NCI-H1417 treated with DMSO at 0.1 percent for 48 hours (cell line): ENCODE results near the gene ZNF830.
"Not testable (repeated sequence)": the region's sequence is repeated elsewhere in the genome, so short reads cannot be mapped to it uniquely, and the experiment has no call there.

Experiments
- DNase-seq: peaks from one replicate; lab custom pipeline; 2025; lab: John Stamatoyannopoulos, UW

The ZNF830 gene

GRCh38 chr17:34961093-34961911 is at the start of gene ZNF830, which contains the start of gene CCT6B:
ZNF830 (plus strand) TSS chr17:34961540; CDS start chr17:34961567, 27 bp downstream.
CCT6B (minus strand) TSS chr17:34961460; CDS start chr17:34961393, 67 bp downstream.
- DNase-seq, result peak; percentile 79

- DNase-seq, result no peak
Observed at GRCh38 chr17:34913001-34913400, 48.3 kb upstream of the ZNF830 start.

GRCh38 chr17:34916120-34916519 is 45.2 kb upstream of the ZNF830 start:
- DNase-seq, result no peak

GRCh38 chr17:34917381-34917780 is 44.0 kb upstream of the ZNF830 start:
- DNase-seq, result no peak

- DNase-seq, result no peak
Observed at GRCh38 chr17:34920676-34921075, 40.7 kb upstream of the ZNF830 start.

- DNase-seq, result no peak
Observed at GRCh38 chr17:34926661-34927060, 34.7 kb upstream of the ZNF830 start.

GRCh38 chr17:34930283-34930682 is 31.1 kb upstream of the ZNF830 start:
- DNase-seq, result no peak

GRCh38 chr17:34950780-34951179 is 10.6 kb upstream of the ZNF830 start:
- not testable (repeated sequence) for DNase-seq

GRCh38 chr17:34958438-34958837 is 2.9 kb upstream of the ZNF830 start:
- no peak for DNase-seq

- no peak for DNase-seq
Observed at GRCh38 chr17:34974179-34974578, 12.8 kb downstream of the ZNF830 start.

- DNase-seq, result no peak
Observed at GRCh38 chr17:34974794-34975785, 13.8 kb downstream of the ZNF830 start.

GRCh38 chr17:34979153-34979552 is 17.8 kb downstream of the ZNF830 start:
- no peak for DNase-seq

- no peak for DNase-seq
Observed at GRCh38 chr17:34979650-34980352, 18.5 kb downstream of the ZNF830 start.

- peak; percentile 72 for DNase-seq
Observed at GRCh38 chr17:34980353-34980680, 19.0 kb downstream of the ZNF830 start, which contains the start of gene LIG3. LIG3 (plus strand) TSS chr17:34980512; CDS start chr17:34983006, 2,494 bp downstream.

- DNase-seq, result no peak
Observed at GRCh38 chr17:34980681-34981537, 19.6 kb downstream of the ZNF830 start.

GRCh38 chr17:34981538-34982241 is 20.4 kb downstream of the ZNF830 start:
- no peak for DNase-seq

- DNase-seq, result no peak
Observed at GRCh38 chr17:34987232-34987631, 25.9 kb downstream of the ZNF830 start.

GRCh38 chr17:34988644-34989043 is 27.3 kb downstream of the ZNF830 start:
- no peak for DNase-seq

- DNase-seq, result no peak
Observed at GRCh38 chr17:34989473-34989872, 28.1 kb downstream of the ZNF830 start.

- DNase-seq, result no peak
Observed at GRCh38 chr17:34990921-34991365, 29.6 kb downstream of the ZNF830 start.
